Mesenchymal stem cell (in vitro differentiated cells and primary cell): Measurements from ENCODE around the gene MIPOL1.
A peak's percentile ranks its signal among the peaks of the same experiment; 100 is the strongest.

Experiments
- DNase-seq: peaks from one replicate; pipeline ENCODE4 v3.0.0-alpha.2; 2013
- H2AFZ ChIP-seq: one replicate; pipeline ENCODE4 v1.6.1; 2013; ENCODE audit warnings: low read depth, mild to moderate bottlenecking, control low read depth, inconsistent platforms, low read length, moderate library complexity
- H2AK5ac ChIP-seq: 2 replicates; pipeline ENCODE4 v1.6.1; 2013; ENCODE audit warnings: low read length, moderate library complexity, mild to moderate bottlenecking, inconsistent platforms; ENCODE audit not compliant: severe bottlenecking
- H2BK120ac ChIP-seq: one replicate; pipeline ENCODE4 v1.6.1; 2013; ENCODE audit warnings: low read depth, mild to moderate bottlenecking, inconsistent platforms, low read length, moderate library complexity
- H2BK12ac ChIP-seq, 2 experiments: one replicate each; pipeline ENCODE4 v1.6.1; 2013; ENCODE audit warnings: inconsistent platforms in 2 of 2, low read length in 2 of 2, mild to moderate bottlenecking in 2 of 2, moderate library complexity in 2 of 2, control low read depth in 1 of 2
- H2BK15ac ChIP-seq: one replicate; pipeline ENCODE4 v1.6.1; 2013; ENCODE audit warnings: mild to moderate bottlenecking, low read depth, inconsistent platforms; ENCODE audit not compliant: poor library complexity, severe bottlenecking
- H2BK5ac ChIP-seq: 2 replicates; pipeline ENCODE4 v1.6.1; 2013; ENCODE audit warnings: low read depth, mild to moderate bottlenecking, low read length, control low read depth, inconsistent platforms; ENCODE audit not compliant: poor library complexity, severe bottlenecking
- H3K14ac ChIP-seq, 2 experiments: one replicate each; pipeline ENCODE4 v1.6.1; 2013; ENCODE audit warnings: inconsistent platforms in 2 of 2, low read length in 2 of 2, control low read depth in 1 of 2, mild to moderate bottlenecking in 1 of 2, moderate library complexity in 1 of 2
- H3K18ac ChIP-seq, 2 experiments: one replicate each; pipeline ENCODE4 v1.6.1; 2013; ENCODE audit warnings: inconsistent platforms in 2 of 2, low read length in 2 of 2, control low read depth in 1 of 2, low read depth in 1 of 2, mild to moderate bottlenecking in 1 of 2
- H3K23ac ChIP-seq, 2 experiments: one replicate each; pipeline ENCODE4 v1.6.1; 2013; ENCODE audit warnings: inconsistent platforms in 2 of 2, low read length in 2 of 2, mild to moderate bottlenecking in 2 of 2, moderate library complexity in 2 of 2, control low read depth in 1 of 2
- H3K27ac ChIP-seq: 2 replicates; pipeline ENCODE4 v1.5.1; 2013; ENCODE audit warnings: mild to moderate bottlenecking, moderate library complexity, low read length, control low read depth, inconsistent platforms; ENCODE audit not compliant: poor library complexity, severe bottlenecking
- H3K27me3 ChIP-seq, 2 experiments: 2 replicates each; pipeline versions ENCODE4 v1.6.1 to v1.7.0; 2013; ENCODE audit warnings: low read length in 2 of 2, mild to moderate bottlenecking in 2 of 2, moderate library complexity in 2 of 2, control low read depth in 1 of 2, inconsistent platforms in 1 of 2; ENCODE audit not compliant: control insufficient read depth in 1 of 2, insufficient read depth in 1 of 2
- H3K36me3 ChIP-seq, 2 experiments: 2 replicates each; pipeline versions ENCODE4 v1.6.1 to v1.7.0; 2013; ENCODE audit warnings: low read length in 2 of 2, control low read depth in 1 of 2, inconsistent platforms in 1 of 2, low read depth in 1 of 2, mild to moderate bottlenecking in 1 of 2; ENCODE audit not compliant: insufficient read depth in 2 of 2, control insufficient read depth in 1 of 2
- H3K4ac ChIP-seq, 2 experiments: one replicate each; pipeline ENCODE4 v1.6.1; 2013; ENCODE audit warnings: inconsistent platforms in 2 of 2, low read length in 2 of 2, mild to moderate bottlenecking in 2 of 2, moderate library complexity in 2 of 2, control low read depth in 1 of 2, low read depth in 1 of 2
- H3K4me1 ChIP-seq: 2 replicates; pipeline ENCODE4 v1.6.1; 2013; ENCODE audit warnings: low read depth, low read length, control low read depth; ENCODE audit not compliant: control insufficient read depth, insufficient read depth
- H3K4me2 ChIP-seq: 2 replicates; pipeline ENCODE4 v1.6.1; 2013; ENCODE audit warnings: low read length, mild to moderate bottlenecking, inconsistent platforms; ENCODE audit not compliant: poor library complexity, severe bottlenecking
- H3K4me3 ChIP-seq, 2 experiments: 2 replicates each; pipeline versions ENCODE4 v1.5.1 to v1.7.0; 2013; ENCODE audit warnings: low read length in 2 of 2, mild to moderate bottlenecking in 2 of 2, control low read depth in 1 of 2, low read depth in 1 of 2; ENCODE audit not compliant: insufficient read depth in 1 of 2
- H3K79me1 ChIP-seq: replicated peaks from 2 replicates; pipeline ENCODE4 v1.6.1; 2013; ENCODE audit warnings: mild to moderate bottlenecking, control low read depth, low read length, inconsistent platforms; ENCODE audit not compliant: poor library complexity, severe bottlenecking
- H3K9ac ChIP-seq: 2 replicates; pipeline ENCODE4 v1.7.0; 2013; ENCODE audit warnings: mild to moderate bottlenecking, low read length, moderate library complexity
- H3K9me3 ChIP-seq: 2 replicates; pipeline ENCODE4 v1.7.0; 2013; ENCODE audit warnings: mild to moderate bottlenecking, low read length; ENCODE audit not compliant: control insufficient read depth
- H4K8ac ChIP-seq: one replicate; pipeline ENCODE4 v1.6.1; 2013; ENCODE audit warnings: inconsistent platforms, mild to moderate bottlenecking, low read length, moderate library complexity
- H4K91ac ChIP-seq: one replicate; pipeline ENCODE4 v1.6.1; 2013; ENCODE audit warnings: mild to moderate bottlenecking, low read length, inconsistent platforms
- WGBS: methylation state at CpG from one replicate; pipeline ENCODE4 v1.1.7; 2013; ENCODE audit warnings: mixed read lengths; 5-methylcytosine and 5-hydroxymethylcytosine counted together

Gene MIPOL1

DNA sequence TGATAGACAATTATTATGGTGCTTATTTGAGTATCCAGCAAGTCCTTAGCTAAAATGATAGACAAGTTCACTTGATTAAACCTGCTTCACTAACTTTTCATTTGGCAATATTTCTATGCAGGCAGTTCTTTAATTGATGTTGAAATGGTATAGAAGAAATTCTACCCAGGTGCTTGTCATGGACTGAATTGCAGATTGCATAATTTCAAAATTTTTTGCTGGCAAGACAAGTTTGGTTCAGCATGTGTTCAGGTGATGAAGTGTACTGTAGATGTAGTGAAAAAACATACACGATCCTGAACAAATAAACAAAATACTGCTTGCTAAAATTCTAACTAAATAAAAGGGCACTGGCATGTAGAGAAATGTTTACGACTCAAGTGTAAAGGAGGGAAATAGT is 208.4 kb downstream of the MIPOL1 start:
- no peak overlapping the region for H2AK5ac ChIP-seq
- no peak overlapping the region for H4K91ac ChIP-seq
- no peak overlapping the region for H2BK15ac ChIP-seq
- H2BK5ac ChIP-seq: no peak overlapping the region
- H3K79me1 ChIP-seq: no peaks in the 10 kb centered on the region
- no peak overlapping the region for H3K4me3 ChIP-seq
- no peak overlapping the region for H4K8ac ChIP-seq
- H3K4ac ChIP-seq: no peak overlapping the region
- no peak overlapping the region for H3K4me2 ChIP-seq
- H3K14ac ChIP-seq: no peak overlapping the region
- H3K36me3 ChIP-seq: no peaks in the 10 kb centered on the region
- H3K23ac ChIP-seq: no peak overlapping the region
- H3K9me3 ChIP-seq: no peaks in the 10 kb centered on the region
- DNase-seq: no peak
- H2AFZ ChIP-seq: no peak overlapping the region
- no peak overlapping the region for H3K9ac ChIP-seq
- H3K27me3 ChIP-seq: no peaks in the 10 kb centered on the region
- no peak overlapping the region for H3K27ac ChIP-seq
- no peak overlapping the region for H3K18ac ChIP-seq
- H2BK120ac ChIP-seq: no peak overlapping the region
- H2BK12ac ChIP-seq: no peak overlapping the region
- no peaks in the 10 kb centered on the region for H3K4me1 ChIP-seq
- WGBS: 100% methylated on average over 1 of the region's 2 CpGs

DNA sequence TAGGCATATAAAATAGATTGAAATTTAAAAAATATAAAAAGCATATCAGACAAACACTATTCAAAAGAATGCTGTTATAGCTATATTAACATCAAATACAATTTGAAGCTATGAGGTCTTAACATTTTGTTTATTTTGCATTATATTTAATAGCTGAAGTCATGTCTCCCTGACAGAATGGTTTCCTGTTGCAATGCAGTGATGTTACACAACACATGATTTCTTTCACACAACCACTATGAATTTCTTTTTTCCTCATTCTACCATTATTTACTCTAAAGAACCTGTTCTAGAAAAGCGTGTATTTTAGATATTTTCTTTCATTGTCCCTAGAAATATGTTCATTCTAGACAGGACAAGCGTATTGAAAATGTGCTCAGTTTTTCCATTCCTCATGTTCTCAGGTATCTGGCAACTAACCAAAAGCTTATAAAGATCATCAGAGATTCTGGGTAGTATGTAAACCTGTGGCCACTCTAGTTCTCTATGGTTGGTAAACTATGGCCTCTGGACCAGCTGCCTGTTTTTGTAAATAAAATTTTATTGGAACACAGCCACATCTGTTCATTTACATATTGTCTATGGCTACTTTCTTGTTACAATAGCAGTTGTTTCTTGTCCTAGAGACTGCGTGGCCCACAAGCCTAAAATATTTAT is 213.5 kb downstream of the MIPOL1 start:
- Histone ChIP-seq H3K4ac (no peak overlapping the region), H2BK5ac (no peak overlapping the region), H3K79me1 (no peaks in the 10 kb centered on the region), H3K9ac (no peak overlapping the region), H3K4me1 (no peaks in the 10 kb centered on the region), H2BK15ac (no peak overlapping the region), H4K8ac (no peak overlapping the region), H3K23ac (no peak overlapping the region), H3K27ac (no peak overlapping the region), H3K27me3 (no peaks in the 10 kb centered on the region), H3K36me3 (no peaks in the 10 kb centered on the region), H3K9me3 (no peaks in the 10 kb centered on the region), H4K91ac (no peak overlapping the region), H2AK5ac (no peak overlapping the region), H3K4me2 (no peak overlapping the region), H3K4me3 (no peak overlapping the region), H2AFZ (no peak overlapping the region), H2BK120ac (no peak overlapping the region), H2BK12ac (no peak overlapping the region), H3K18ac (no peak overlapping the region), H3K14ac (no peak overlapping the region)
- no CpG with 5 or more reads among the region's 3 CpGs for WGBS
- peak; percentile 7 for DNase-seq

DNA sequence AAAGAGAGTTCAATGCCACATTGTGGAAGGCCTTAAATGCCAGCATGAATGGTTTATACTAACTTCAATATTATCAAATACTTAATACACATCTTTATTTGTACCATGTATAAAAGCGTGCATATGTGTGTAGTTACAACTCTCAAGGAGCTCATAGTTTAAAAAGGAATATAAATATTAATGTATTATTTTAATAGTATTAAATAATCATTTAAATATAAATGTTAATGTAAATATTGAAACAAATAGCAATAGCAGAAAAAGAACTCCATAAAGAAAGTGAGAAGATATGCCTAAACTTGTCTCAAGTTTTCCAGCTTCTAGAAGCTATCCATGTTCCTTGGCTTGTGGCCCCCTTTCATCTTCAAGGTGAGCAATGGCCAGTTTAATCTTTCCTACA is 215.3 kb downstream of the MIPOL1 start:
- Histone ChIP-seq H3K14ac (no peak overlapping the region), H3K4me3 (no peak overlapping the region), H2BK120ac (no peak overlapping the region), H3K9me3 (no peaks in the 10 kb centered on the region), H3K23ac (no peak overlapping the region), H3K79me1 (no peaks in the 10 kb centered on the region), H2BK12ac (no peak overlapping the region), H3K36me3 (no peaks in the 10 kb centered on the region), H3K27me3 (no peaks in the 10 kb centered on the region), H3K9ac (no peak overlapping the region), H2BK15ac (no peak overlapping the region), H3K18ac (no peak overlapping the region), H3K27ac (no peak overlapping the region), H4K8ac (no peak overlapping the region), H2AFZ (no peak overlapping the region), H4K91ac (no peak overlapping the region), H3K4ac (no peak overlapping the region), H2BK5ac (no peak overlapping the region), H3K4me2 (no peak overlapping the region), H2AK5ac (no peak overlapping the region), H3K4me1 (no peaks in the 10 kb centered on the region)
- WGBS: no CpG with 5 or more reads among the region's 1 CpG
- DNase-seq: no peak

DNA sequence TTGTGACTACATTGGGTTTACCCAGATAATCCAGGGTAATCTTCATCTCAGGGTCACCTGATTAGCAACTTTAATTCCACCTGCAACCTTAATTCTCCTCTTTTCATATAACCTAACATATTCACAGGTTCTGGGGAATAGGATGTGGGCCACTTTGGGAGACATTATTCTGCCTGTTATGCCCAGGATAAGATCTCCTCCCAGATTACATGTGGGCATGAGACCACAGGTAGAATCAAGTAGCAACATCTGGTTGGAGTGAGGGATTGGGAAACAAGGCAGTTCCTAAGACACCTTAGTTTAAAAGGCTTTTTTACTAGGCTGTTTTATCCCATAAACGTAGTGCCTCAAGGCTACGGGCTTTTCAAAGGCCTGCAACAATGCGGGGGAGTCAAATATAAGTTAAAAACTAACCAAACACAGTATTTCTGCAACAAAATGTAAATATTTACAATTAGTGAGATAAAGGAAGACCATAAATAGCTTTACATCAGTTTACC is 215.8 kb downstream of the MIPOL1 start:
- 100% methylated on average over 2 of the region's 3 CpGs for WGBS
- Histone ChIP-seq H4K8ac (no peak overlapping the region), H3K79me1 (no peaks in the 10 kb centered on the region), H3K4me2 (no peak overlapping the region), H3K14ac (no peak overlapping the region), H2BK12ac (no peak overlapping the region), H2AFZ (no peak overlapping the region), H3K27ac (no peak overlapping the region), H3K4me1 (no peaks in the 10 kb centered on the region), H2BK120ac (no peak overlapping the region), H2BK5ac (no peak overlapping the region), H3K23ac (no peak overlapping the region), H3K9me3 (no peaks in the 10 kb centered on the region), H3K4me3 (no peak overlapping the region), H3K36me3 (no peaks in the 10 kb centered on the region), H3K4ac (no peak overlapping the region), H3K18ac (no peak overlapping the region), H2BK15ac (no peak overlapping the region), H3K9ac (no peak overlapping the region), H3K27me3 (no peaks in the 10 kb centered on the region), H2AK5ac (no peak overlapping the region), H4K91ac (no peak overlapping the region)
- DNase-seq: no peak
